ENCODE measurements around the gene RERE.

- no peak for TF ChIP-seq CTCF (IDR thresholded peaks at IDR 0.05)
- no peak for TF ChIP-seq POLR2A (IDR thresholded peaks at IDR 0.05)
Observed at GRCh38 chr1:8664887-8665286, 152.6 kb downstream of the RERE start.

Measured in body of pancreas (tissue), 4 donors.